KOPT-K1 (cell line): ENCODE results near the gene TRIM26.
"Not testable (repeated sequence)": the region's sequence is repeated elsewhere in the genome, so short reads cannot be mapped to it uniquely, and the experiment has no call there.

Experiments
- H3K27ac ChIP-seq: fragments of 200-600 bp; sonication (generic); 2 replicates; pipeline ENCODE4 v1.5.1; 2016; ENCODE audit warnings: antibody characterized with exemption, mild to moderate bottlenecking, low read depth, low read length; ENCODE audit not compliant: poor library complexity, severe bottlenecking
- H3K36me3 ChIP-seq: fragments of 200-600 bp; sonication (generic); 2 replicates; pipeline ENCODE4 v1.5.1; 2017; ENCODE audit warnings: antibody characterized with exemption, mild to moderate bottlenecking, low read length, moderate library complexity; ENCODE audit not compliant: insufficient read depth
- H3K9me3 ChIP-seq: fragments of 200-600 bp; sonication (generic); 2 replicates; pipeline ENCODE4 v1.5.1; 2017; ENCODE audit warnings: antibody characterized with exemption, low read length, mild to moderate bottlenecking; ENCODE audit not compliant: insufficient read depth, poor library complexity, severe bottlenecking

TRIM26 gene, protein sequence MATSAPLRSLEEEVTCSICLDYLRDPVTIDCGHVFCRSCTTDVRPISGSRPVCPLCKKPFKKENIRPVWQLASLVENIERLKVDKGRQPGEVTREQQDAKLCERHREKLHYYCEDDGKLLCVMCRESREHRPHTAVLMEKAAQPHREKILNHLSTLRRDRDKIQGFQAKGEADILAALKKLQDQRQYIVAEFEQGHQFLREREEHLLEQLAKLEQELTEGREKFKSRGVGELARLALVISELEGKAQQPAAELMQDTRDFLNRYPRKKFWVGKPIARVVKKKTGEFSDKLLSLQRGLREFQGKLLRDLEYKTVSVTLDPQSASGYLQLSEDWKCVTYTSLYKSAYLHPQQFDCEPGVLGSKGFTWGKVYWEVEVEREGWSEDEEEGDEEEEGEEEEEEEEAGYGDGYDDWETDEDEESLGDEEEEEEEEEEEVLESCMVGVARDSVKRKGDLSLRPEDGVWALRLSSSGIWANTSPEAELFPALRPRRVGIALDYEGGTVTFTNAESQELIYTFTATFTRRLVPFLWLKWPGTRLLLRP

DNA sequence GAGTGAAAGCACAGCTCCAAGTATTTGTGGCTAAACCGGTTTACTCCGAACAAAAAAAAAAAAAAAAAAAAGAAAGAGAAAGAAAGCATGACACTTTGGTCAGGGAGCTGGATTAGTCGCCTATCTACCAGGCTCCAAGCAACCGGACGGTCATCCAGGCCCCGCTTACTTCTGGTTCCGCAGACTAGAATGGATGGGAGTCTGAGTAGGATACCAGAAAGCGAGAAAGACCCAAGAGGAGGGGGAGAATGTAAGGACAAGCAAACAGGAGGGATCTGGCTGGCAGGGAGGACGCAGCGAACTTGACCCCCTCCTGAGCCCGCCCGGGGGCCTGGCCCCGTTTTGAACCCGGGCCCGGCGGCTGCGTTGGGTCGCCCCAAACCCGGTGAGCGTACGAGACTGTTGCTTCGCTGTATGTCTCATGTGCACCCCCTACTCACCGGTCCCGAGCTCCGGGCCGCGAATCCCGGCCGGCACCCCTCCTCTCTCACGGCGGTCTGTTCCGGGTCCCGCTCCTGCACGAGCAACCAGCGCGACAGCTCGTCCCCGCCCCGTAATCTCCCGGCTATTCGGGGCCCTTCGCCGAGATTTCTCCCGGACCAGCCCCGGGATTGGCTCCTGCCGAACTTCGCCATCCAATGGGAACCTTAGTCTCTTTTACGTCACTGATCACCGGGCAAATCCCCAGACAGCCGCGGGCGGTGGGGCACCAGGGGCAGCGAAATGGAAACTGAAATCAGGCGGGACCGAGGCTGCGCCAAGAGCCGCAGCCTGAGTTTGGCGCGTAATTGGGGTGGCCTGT lies at the start of gene TRIM26:
Gene TRIM26 (minus strand): TSS at position 542 of the 802 bp plus-strand sequence. CDS start 14,303 bp downstream, outside the sequence.
- H3K27ac ChIP-seq: peak within 1 kb of the TSS; percentile 89
- no peaks in the 10 kb centered on the region for H3K9me3 ChIP-seq

GRCh38 chr6:30260036-30260504 lies 46.9 kb upstream of the TRIM26 start:
- no peaks in the 10 kb centered on the region for H3K9me3 ChIP-seq
- H3K36me3 ChIP-seq: no peaks in the 10 kb centered on the region
- no peak overlapping the region for H3K27ac ChIP-seq

More for the DNA sequence above, at the start of gene TRIM26:
- peaks cover 28% of the 10 kb centered on the region; the same call in 1 of the 2 replicates for H3K36me3 ChIP-seq

- H3K36me3 ChIP-seq: no peaks in the 10 kb centered on the region
- no peaks in the 10 kb centered on the region for H3K9me3 ChIP-seq
- no peak overlapping the region for H3K27ac ChIP-seq
Observed at GRCh38 chr6:30259140-30260035, 46.2 kb upstream of the TRIM26 start.

DNA sequence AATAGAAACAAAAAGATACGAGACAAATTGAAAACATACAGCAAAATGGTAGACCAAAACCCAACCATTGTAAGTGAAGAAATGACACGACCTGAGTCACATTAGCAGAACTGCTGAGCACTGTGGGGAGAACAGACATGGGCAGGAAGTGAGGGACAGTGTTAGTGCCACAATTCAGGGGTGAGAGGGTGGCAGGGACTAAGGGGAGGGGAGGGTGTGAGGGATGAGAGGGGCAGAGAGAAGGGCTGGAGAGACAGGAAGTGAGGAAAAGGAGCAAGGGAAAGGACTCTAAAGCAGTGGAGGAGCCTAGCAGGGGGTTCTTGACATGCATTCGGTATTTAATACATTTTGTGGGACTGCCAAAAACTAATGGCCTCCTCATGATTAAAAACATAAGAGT lies 45.0 kb upstream of the TRIM26 start:
- no peaks in the 10 kb centered on the region for H3K9me3 ChIP-seq
- H3K27ac ChIP-seq: no peak overlapping the region

GRCh38 chr6:30252417-30252816 lies 39.2 kb upstream of the TRIM26 start:
- not testable (repeated sequence) for H3K36me3 ChIP-seq, H3K27ac ChIP-seq, H3K9me3 ChIP-seq

More for the DNA sequence above, 45.0 kb upstream of the TRIM26 start:
- H3K36me3 ChIP-seq: no peaks in the 10 kb centered on the region

- Histone ChIP-seq H3K36me3 (no peaks in the 10 kb centered on the region), H3K9me3 (no peaks in the 10 kb centered on the region), H3K27ac (no peak overlapping the region)
Observed at GRCh38 chr6:30244560-30244959, 31.4 kb upstream of the TRIM26 start.

DNA sequence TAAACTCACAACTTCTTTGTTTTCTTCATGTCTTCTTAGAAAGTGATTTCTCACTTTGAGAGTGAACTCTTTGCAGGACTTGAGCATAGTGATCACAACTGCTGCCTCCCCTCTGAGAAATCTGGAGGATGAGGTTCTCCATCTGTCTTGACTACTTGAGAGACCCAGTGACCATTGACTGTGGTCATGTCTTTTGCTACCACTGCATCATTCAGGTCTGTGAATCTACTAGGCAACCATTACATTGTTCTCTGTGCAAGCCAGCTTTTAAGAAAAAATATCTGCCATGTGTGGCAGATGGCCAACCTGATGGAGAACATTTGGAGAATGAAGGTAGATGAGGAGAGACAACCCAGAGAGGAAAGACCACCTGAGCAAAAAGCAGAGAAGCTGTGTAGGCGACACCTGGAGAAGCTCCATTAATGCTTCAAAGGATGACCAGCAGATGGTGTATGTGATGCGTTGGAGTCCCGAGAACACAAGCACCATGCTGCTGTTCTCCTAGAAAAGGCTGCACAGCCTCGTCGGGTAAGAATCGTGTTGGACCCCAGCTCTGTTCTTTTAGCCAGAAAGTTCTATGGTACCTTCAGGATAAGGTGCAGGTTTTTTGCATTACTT lies 25.1 kb upstream of the TRIM26 start:
- no peaks in the 10 kb centered on the region for H3K9me3 ChIP-seq
- H3K36me3 ChIP-seq: no peaks in the 10 kb centered on the region
- no peak overlapping the region for H3K27ac ChIP-seq

DNA sequence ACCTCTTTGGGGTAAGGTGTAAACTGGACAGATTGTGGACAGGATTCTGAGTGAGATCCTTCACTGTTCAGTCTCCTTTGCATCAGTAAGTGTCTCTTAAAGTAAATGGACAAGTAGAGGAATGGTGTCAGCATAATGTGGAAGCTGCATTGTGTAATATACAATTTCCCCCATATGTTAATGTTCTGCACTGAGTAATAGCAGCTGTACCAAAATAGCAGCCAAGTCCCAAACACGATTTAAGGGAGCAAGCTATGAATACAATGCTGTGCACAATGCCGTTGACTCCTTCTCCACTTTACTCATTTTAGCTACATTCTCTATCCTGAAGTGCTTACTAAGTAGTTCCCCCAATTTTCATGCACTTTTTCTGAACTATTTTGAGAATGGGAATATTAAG lies 21.1 kb upstream of the TRIM26 start:
- Histone ChIP-seq H3K36me3 (no peaks in the 10 kb centered on the region), H3K9me3 (no peaks in the 10 kb centered on the region), H3K27ac (no peak overlapping the region)

GRCh38 chr6:30231067-30231466 lies 17.9 kb upstream of the TRIM26 start:
- H3K27ac ChIP-seq: no peak overlapping the region
- H3K36me3 ChIP-seq: no peaks in the 10 kb centered on the region
- H3K9me3 ChIP-seq: no peaks in the 10 kb centered on the region

DNA sequence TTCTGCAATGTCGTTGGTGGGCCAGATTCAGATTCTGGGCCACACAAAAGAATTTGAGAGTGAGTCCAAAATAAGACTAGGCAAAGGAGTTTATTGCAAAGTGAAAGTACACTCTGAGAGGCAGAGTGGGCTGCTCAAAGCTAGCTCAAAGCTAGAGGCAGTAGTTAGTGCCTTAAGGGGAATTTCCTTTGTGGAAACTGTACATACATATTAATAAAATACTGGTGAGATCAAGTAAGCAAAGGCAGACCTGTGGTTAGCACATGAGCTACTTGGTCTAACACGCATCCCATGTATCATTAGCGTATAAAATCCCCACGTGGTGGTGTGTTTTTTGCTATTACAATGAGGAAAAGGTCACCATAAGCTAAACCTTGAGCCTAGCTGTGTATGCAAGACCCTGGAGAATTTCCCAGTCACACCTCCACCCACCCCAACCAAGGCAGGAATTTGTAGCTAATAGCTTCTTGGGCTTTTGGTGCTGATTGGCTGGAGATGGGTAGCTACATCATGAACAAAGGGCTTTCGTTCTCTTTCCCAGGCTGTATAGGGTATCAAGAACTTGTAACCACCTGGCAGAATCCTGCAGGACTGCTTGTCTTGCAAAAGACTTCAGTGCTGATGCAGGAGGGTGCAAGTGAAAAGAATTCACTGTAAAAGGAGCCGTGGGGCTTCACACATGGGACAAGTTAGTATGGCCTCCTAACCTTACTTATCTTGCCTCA lies 14.7 kb upstream of the TRIM26 start:
- Histone ChIP-seq H3K9me3 (peaks cover 15% of the 10 kb centered on the region), H3K36me3 (no peaks in the 10 kb centered on the region), H3K27ac (no peak overlapping the region)

- Histone ChIP-seq H3K27ac (no peak overlapping the region), H3K9me3 (peaks cover 21% of the 10 kb centered on the region)
Observed at GRCh38 chr6:30227242-30227722, 14.1 kb upstream of the TRIM26 start.

DNA sequence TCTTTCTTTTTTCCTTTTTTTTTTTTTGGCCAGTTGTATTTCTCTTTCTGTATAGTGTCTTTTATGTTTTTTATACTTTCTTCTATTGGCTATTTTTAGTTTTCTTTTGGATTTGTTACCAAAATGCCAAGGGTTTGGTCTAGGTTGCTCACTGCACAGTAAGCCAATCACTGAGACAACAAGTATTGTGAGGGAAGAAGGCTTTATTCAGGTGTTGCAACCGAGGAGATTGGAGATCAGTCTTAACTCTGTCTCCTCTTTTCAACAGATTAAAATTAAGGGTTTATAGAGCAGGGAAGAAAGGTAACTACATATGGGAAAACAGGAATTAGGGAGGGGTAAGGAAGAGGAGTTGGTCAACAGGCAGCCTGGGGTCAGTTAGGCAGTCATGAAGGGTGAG lies 10.1 kb upstream of the TRIM26 start:
- H3K9me3 ChIP-seq: peaks cover 24% of the 10 kb centered on the region
- H3K36me3 ChIP-seq: no peaks in the 10 kb centered on the region
- no peak overlapping the region for H3K27ac ChIP-seq

More at GRCh38 chr6:30227242-30227722, 14.1 kb upstream of the TRIM26 start:
- H3K36me3 ChIP-seq: no peaks in the 10 kb centered on the region

GRCh38 chr6:30221956-30222355 lies 8.8 kb upstream of the TRIM26 start:
- H3K9me3 ChIP-seq: peaks cover 24% of the 10 kb centered on the region
- not testable (repeated sequence) for H3K36me3 ChIP-seq, H3K27ac ChIP-seq
